ENCODE data around the gene SLC7A10. TPM values are rescaled to one million over a fixed set of nuclear protein-coding genes. Genes with fewer than 3 reads are reported as not detected.

SLC7A10 gene
- total and polyA plus RNA-seq, 3 donors from 2014 or later = 2.1 to 5.8 (median 3.0) TPM

- no peak for DNase-seq
- Histone ChIP-seq H3K27ac (no peak overlapping the region), H3K4me3 (no peak overlapping the region), H3K36me3 (ENCODE audit: low read depth, missing control alignments) (no peaks in the 10 kb centered on the region), H3K27me3 (no peaks in the 10 kb centered on the region), H3K4me1 (no peaks in the 10 kb centered on the region), H3K9me3 (no peaks in the 10 kb centered on the region)
- intact Hi-C loops (cut with DNase I; ENCODE audit: low total_unique reads) = no loop called here
- TF ChIP-seq CTCF (IDR thresholded peaks at IDR 0.05) (no peak), POLR2A (IDR thresholded peaks at IDR 0.05) (no peak)
- 58 to 71% methylated on average over 8 of the region's 8 CpGs for WGBS, 2 donors
These were observed 38.5 kb downstream of the SLC7A10 start for GRCh38 chr19:33187183-33187540.

- Histone ChIP-seq H3K4me3 (no peak overlapping the region), H3K9me3 (no peaks in the 10 kb centered on the region), H3K27ac (no peak overlapping the region), H3K4me1 (no peaks in the 10 kb centered on the region), H3K27me3 (no peaks in the 10 kb centered on the region), H3K36me3 (ENCODE audit: low read depth, missing control alignments) (no peaks in the 10 kb centered on the region)
- WGBS, 2 donors = 58 to 72% methylated on average over 11 of the region's 11 CpGs
- intact Hi-C loops (cut with DNase I; ENCODE audit: low total_unique reads) = no loop called here
- DNase-seq = no peak
- TF ChIP-seq POLR2A (IDR thresholded peaks at IDR 0.05) (no peak), CTCF (IDR thresholded peaks at IDR 0.05) (no peak)
These were observed 39.0 kb downstream of the SLC7A10 start for GRCh38 chr19:33186431-33187182.

GRCh38 chr19:33177417-33177979 lies 48.2 kb downstream of the SLC7A10 start:
- DNase-seq = peak; percentile 75
- intact Hi-C loops (cut with DNase I; ENCODE audit: low total_unique reads) = no loop called here
- 0% methylated on average over 1 to 31 of the region's 38 CpGs for WGBS, 2 donors

GRCh38 chr19:33176670-33177416 lies 48.8 kb downstream of the SLC7A10 start:
- Histone ChIP-seq H3K27ac (peak overlapping the region; percentile 78 to 89), H3K36me3 (ENCODE audit: low read depth, missing control alignments) (no peaks in the 10 kb centered on the region), H3K27me3 (no peaks in the 10 kb centered on the region), H3K4me3 (peak overlapping the region; percentile 68 to 89), H3K9me3 (no peaks in the 10 kb centered on the region), H3K4me1 (peaks cover 7% of the 10 kb centered on the region)
- peak; percentile 96 for DNase-seq
- intact Hi-C loops (cut with DNase I; ENCODE audit: low total_unique reads) = no loop called here
- peak in 1 of 3 experiments; percentile 32 for TF ChIP-seq CTCF (IDR thresholded peaks at IDR 0.05)
- TF ChIP-seq POLR2A (IDR thresholded peaks at IDR 0.05) = peak; percentile 9
- 0 to 1% methylated on average over 22 to 61 of the region's 65 CpGs for WGBS, 2 donors

More at GRCh38 chr19:33177417-33177979, 48.2 kb downstream of the SLC7A10 start:
- TF ChIP-seq CTCF (IDR thresholded peaks at IDR 0.05) = peak in 2 of 3 experiments; percentile 41 to 73
- TF ChIP-seq POLR2A (IDR thresholded peaks at IDR 0.05) = no peak
- no peaks in the 10 kb centered on the region for H3K9me3 ChIP-seq
- H3K4me1 ChIP-seq = peaks cover 7% of the 10 kb centered on the region
- no peaks in the 10 kb centered on the region for H3K36me3 ChIP-seq (ENCODE audit: low read depth, missing control alignments)
- H3K4me3 ChIP-seq = peak overlapping the region; percentile 68 to 89
- H3K27ac ChIP-seq = peak overlapping the region; percentile 78 to 89
- no peaks in the 10 kb centered on the region for H3K27me3 ChIP-seq

Data from testis (tissue), 3 donors.